Right hindlimb (tissue), 1 donor: Measurements from ENCODE around the gene LXN.
"Not testable (repeated sequence)": the region's sequence is repeated elsewhere in the genome, so short reads cannot be mapped to it uniquely, and the experiment has no call there.

Experiments used
- DNase-seq: peaks from one replicate; pipeline ENCODE4 v3.0.0-alpha.2; 2018

LXN gene

GRCh38 chr3:158672215-158673176 is at the start of gene LXN:
TSS of gene LXN (minus strand) at chr3:158672648. CDS start at chr3:158672478, 170 bp downstream.
- DNase-seq: peak; percentile 88

- no peak for DNase-seq
Observed at GRCh38 chr3:158722108-158722507, 49.7 kb upstream of the LXN start.

- peak; percentile 62 for DNase-seq
Observed at GRCh38 chr3:158718490-158719170, 46.2 kb upstream of the LXN start.

- DNase-seq: no peak
Observed at GRCh38 chr3:158717576-158717975, 45.1 kb upstream of the LXN start.

- no peak for DNase-seq
Observed at GRCh38 chr3:158713094-158713499, 40.6 kb upstream of the LXN start.

GRCh38 chr3:158712443-158712842 is 40.0 kb upstream of the LXN start:
- no peak for DNase-seq

GRCh38 chr3:158711886-158712285 is 39.4 kb upstream of the LXN start:
- DNase-seq: no peak

GRCh38 chr3:158710601-158711000 is 38.2 kb upstream of the LXN start:
- DNase-seq: no peak

- DNase-seq: peak; percentile 30
Observed at GRCh38 chr3:158709666-158710083, 37.2 kb upstream of the LXN start.

- DNase-seq: no peak
Observed at GRCh38 chr3:158703566-158703965, 31.1 kb upstream of the LXN start.

- DNase-seq: no peak
Observed at GRCh38 chr3:158702815-158703481, 30.5 kb upstream of the LXN start.

GRCh38 chr3:158701420-158702065 is 29.1 kb upstream of the LXN start:
- DNase-seq: no peak

GRCh38 chr3:158700559-158700958 is 28.1 kb upstream of the LXN start:
- DNase-seq: no peak

- DNase-seq: no peak
Observed at GRCh38 chr3:158696618-158697017, 24.2 kb upstream of the LXN start.

- not testable (repeated sequence) for DNase-seq
Observed at GRCh38 chr3:158693866-158694456, 21.5 kb upstream of the LXN start.

GRCh38 chr3:158685159-158685558 is 12.7 kb upstream of the LXN start:
- DNase-seq: no peak

- DNase-seq: no peak
Observed at GRCh38 chr3:158683230-158683962, 10.9 kb upstream of the LXN start.

GRCh38 chr3:158680861-158681260 is 8.4 kb upstream of the LXN start:
- DNase-seq: no peak

GRCh38 chr3:158679547-158680000 is 7.1 kb upstream of the LXN start:
- DNase-seq: no peak

GRCh38 chr3:158678687-158679086 is 6.2 kb upstream of the LXN start:
- no peak for DNase-seq

- no peak for DNase-seq
Observed at GRCh38 chr3:158671821-158672214, 630 bp downstream of the LXN start.

GRCh38 chr3:158668506-158668905 is 3.9 kb downstream of the LXN start:
- DNase-seq: no peak
